ENCODE results near the gene PPP1R13L. TPM values are rescaled to one million over a fixed set of nuclear protein-coding genes. Genes with fewer than 3 reads are reported as not detected.
A peak's percentile ranks its signal among the peaks of the same experiment; 100 is the strongest.

The PPP1R13L gene
- polyA plus RNA-seq, 1 donor from 2014 or later: not detected

- peak overlapping the region; percentile 62 for H3K9ac ChIP-seq (ENCODE audit: low read length)
Measured at GRCh38 chr19:45440259-45440638, 35.4 kb upstream of the PPP1R13L start.

GRCh38 chr19:45439569-45440258 lies 34.8 kb upstream of the PPP1R13L start:
- H3K9me3 ChIP-seq (ENCODE audit: low read length): no peaks in the 10 kb centered on the region
- peak overlapping the region; percentile 69 for H3K4me3 ChIP-seq (ENCODE audit: low read length)
- no peaks in the 10 kb centered on the region for H4K20me1 ChIP-seq (ENCODE audit: insufficient read depth)
- peak; percentile 97 for TF ChIP-seq SMC3 (conservative IDR thresholded peaks at IDR 0.05; ENCODE audit: poor library complexity)
- TF ChIP-seq MXI1 (conservative IDR thresholded peaks at IDR 0.05; ENCODE audit: poor library complexity, severe bottlenecking): no peak
- no peak for TF ChIP-seq EZH2 (IDR thresholded peaks at IDR 0.05; ENCODE audit: borderline replicate concordance, insufficient read depth, low read length, poor library complexity, severe bottlenecking)
- peak; percentile 92 for TF ChIP-seq RAD21 (conservative IDR thresholded peaks at IDR 0.05)
- no peak for TF ChIP-seq TAF1 (IDR thresholded peaks at IDR 0.05; ENCODE audit: low read depth)
- peak; percentile 28 for TF ChIP-seq EP300 (conservative IDR thresholded peaks at IDR 0.05; ENCODE audit: poor library complexity, severe bottlenecking)
- peak; percentile 99 for TF ChIP-seq CTCF (IDR thresholded peaks at IDR 0.05; ENCODE audit: poor library complexity, severe bottlenecking)
- TF ChIP-seq, protein P1, sequence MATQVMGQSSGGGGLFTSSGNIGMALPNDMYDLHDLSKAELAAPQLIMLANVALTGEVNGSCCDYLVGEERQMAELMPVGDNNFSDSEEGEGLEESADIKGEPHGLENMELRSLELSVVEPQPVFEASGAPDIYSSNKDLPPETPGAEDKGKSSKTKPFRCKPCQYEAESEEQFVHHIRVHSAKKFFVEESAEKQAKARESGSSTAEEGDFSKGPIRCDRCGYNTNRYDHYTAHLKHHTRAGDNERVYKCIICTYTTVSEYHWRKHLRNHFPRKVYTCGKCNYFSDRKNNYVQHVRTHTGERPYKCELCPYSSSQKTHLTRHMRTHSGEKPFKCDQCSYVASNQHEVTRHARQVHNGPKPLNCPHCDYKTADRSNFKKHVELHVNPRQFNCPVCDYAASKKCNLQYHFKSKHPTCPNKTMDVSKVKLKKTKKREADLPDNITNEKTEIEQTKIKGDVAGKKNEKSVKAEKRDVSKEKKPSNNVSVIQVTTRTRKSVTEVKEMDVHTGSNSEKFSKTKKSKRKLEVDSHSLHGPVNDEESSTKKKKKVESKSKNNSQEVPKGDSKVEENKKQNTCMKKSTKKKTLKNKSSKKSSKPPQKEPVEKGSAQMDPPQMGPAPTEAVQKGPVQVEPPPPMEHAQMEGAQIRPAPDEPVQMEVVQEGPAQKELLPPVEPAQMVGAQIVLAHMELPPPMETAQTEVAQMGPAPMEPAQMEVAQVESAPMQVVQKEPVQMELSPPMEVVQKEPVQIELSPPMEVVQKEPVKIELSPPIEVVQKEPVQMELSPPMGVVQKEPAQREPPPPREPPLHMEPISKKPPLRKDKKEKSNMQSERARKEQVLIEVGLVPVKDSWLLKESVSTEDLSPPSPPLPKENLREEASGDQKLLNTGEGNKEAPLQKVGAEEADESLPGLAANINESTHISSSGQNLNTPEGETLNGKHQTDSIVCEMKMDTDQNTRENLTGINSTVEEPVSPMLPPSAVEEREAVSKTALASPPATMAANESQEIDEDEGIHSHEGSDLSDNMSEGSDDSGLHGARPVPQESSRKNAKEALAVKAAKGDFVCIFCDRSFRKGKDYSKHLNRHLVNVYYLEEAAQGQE (IDR thresholded peaks at IDR 0.05; ENCODE audit: borderline replicate concordance): no peak
- TF ChIP-seq POLR2AphosphoS5 (IDR thresholded peaks at IDR 0.05): no peak
- H2AFZ ChIP-seq (ENCODE audit: low read depth, low read length): peak overlapping the region; percentile 21
- no peak overlapping the region for H3K27ac ChIP-seq (ENCODE audit: low read length)
- H3K79me2 ChIP-seq (replicated peaks; ENCODE audit: insufficient read depth, low read length): no peaks in the 10 kb centered on the region
- no peaks in the 10 kb centered on the region for H3K36me3 ChIP-seq (ENCODE audit: insufficient read depth, low read length)
- H3K9ac ChIP-seq (ENCODE audit: low read length): peak overlapping the region; percentile 62
- H3K4me2 ChIP-seq (ENCODE audit: low read length): no peak overlapping the region
- no peaks in the 10 kb centered on the region for H3K27me3 ChIP-seq (ENCODE audit: insufficient read depth, low read depth, low read length)
- no peaks in the 10 kb centered on the region for H3K9me2 ChIP-seq (ENCODE audit: insufficient read depth, low read length)
- no peaks in the 10 kb centered on the region for H3F3A ChIP-seq (ENCODE audit: insufficient read depth, low read length, poor library complexity, severe bottlenecking)

More at GRCh38 chr19:45440259-45440638, 35.4 kb upstream of the PPP1R13L start:
- TF ChIP-seq CTCF (IDR thresholded peaks at IDR 0.05; ENCODE audit: poor library complexity, severe bottlenecking) (no peak), POLR2AphosphoS5 (IDR thresholded peaks at IDR 0.05) (no peak), TAF1 (IDR thresholded peaks at IDR 0.05; ENCODE audit: low read depth) (no peak), RAD21 (conservative IDR thresholded peaks at IDR 0.05) (no peak)
- Histone ChIP-seq H3K9me3 (ENCODE audit: low read length) (no peaks in the 10 kb centered on the region), H3K4me2 (ENCODE audit: low read length) (no peak overlapping the region), H3K4me3 (ENCODE audit: low read length) (peak overlapping the region; percentile 69), H3K27me3 (ENCODE audit: insufficient read depth, low read depth, low read length) (no peaks in the 10 kb centered on the region), H3F3A (ENCODE audit: insufficient read depth, low read length, poor library complexity, severe bottlenecking) (no peaks in the 10 kb centered on the region), H3K36me3 (ENCODE audit: insufficient read depth, low read length) (no peaks in the 10 kb centered on the region), H3K79me2 (replicated peaks; ENCODE audit: insufficient read depth, low read length) (no peaks in the 10 kb centered on the region), H4K20me1 (ENCODE audit: insufficient read depth) (no peaks in the 10 kb centered on the region), H3K27ac (ENCODE audit: low read length) (no peak overlapping the region), H2AFZ (ENCODE audit: low read depth, low read length) (peak overlapping the region; percentile 21), H3K9me2 (ENCODE audit: insufficient read depth, low read length) (no peaks in the 10 kb centered on the region)
